ENCODE results near the gene GBX1.

DNA sequence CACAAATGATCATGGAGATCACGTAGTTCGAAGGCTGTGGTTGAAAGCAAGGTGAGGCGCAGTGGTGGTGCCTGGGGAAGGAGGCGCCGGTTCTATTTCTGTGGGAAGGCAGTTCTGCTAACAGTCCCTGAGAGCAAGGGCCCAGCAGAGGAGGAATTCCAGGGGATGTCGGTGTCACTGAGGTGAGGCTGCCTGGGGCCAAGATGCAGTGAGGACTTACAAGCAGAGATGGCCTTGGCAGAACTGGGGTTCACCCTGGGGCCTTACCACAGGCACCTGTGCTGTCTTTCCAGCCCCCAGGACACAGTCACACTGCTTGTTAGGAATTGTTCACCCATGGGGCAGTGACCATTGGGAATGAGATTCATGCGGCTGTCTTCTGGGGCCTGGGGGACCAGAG, 26.7 kb downstream of the GBX1 start:
- TF ChIP-seq POLR2A (IDR thresholded peaks at IDR 0.05; ENCODE audit: low read depth, low read length), result no peak
- no peak for TF ChIP-seq POLR2AphosphoS5 (IDR thresholded peaks at IDR 0.05; ENCODE audit: low read depth, low read length)
- no peak for TF ChIP-seq TAF1 (IDR thresholded peaks at IDR 0.05; ENCODE audit: low read depth, low read length)
- TF ChIP-seq POU2F2 (IDR thresholded peaks at IDR 0.05; ENCODE audit: low read depth, low read length), result no peak
- TF ChIP-seq PAX5 (IDR thresholded peaks at IDR 0.05; ENCODE audit: insufficient read depth, low read length, severe bottlenecking), result no peak

All from GM12891 (cell line).